22Rv1 (cell line): Measurements from ENCODE around the gene QSOX1.
A peak's percentile ranks its signal among the peaks of the same experiment; 100 is the strongest.

Experiments used
- H3K27ac ChIP-seq: fragments of 450-650 bp; 2 replicates; pipeline ENCODE4 v1.5.1; 2017
- ZFX ChIP-seq: fragments of 450-650 bp; IDR thresholded peaks from 2 replicates; pipeline ENCODE4 v1.6.1; 2017; ENCODE audit warnings: antibody characterized with exemption, borderline replicate concordance
- TF ChIP-seq, protein P1 (sequence below): fragments of 450-650 bp; IDR thresholded peaks from 2 replicates; pipeline ENCODE4 v1.5.1; 2017; ENCODE audit warnings: mild to moderate bottlenecking

Gene QSOX1

DNA sequence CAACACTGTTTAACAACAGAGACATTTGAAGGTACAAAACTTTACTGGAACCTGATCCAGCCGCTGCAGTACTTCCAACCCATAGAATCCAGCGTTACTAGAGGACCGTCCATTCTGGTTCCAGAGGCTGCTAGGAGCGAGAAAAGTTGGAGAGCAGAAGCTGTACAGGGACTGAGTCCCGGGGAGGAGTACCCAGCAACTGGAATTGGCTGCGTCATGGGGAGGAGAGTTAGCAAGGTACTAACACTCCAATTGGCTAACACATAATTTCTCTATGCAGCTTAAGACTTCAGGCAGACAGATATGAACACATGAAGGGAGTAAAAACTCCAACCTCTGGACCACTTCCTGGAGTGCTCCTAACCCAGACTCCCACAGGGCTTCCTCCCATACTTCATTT lies 2.1 kb upstream of the QSOX1 start:
- TF ChIP-seq, protein P1, sequence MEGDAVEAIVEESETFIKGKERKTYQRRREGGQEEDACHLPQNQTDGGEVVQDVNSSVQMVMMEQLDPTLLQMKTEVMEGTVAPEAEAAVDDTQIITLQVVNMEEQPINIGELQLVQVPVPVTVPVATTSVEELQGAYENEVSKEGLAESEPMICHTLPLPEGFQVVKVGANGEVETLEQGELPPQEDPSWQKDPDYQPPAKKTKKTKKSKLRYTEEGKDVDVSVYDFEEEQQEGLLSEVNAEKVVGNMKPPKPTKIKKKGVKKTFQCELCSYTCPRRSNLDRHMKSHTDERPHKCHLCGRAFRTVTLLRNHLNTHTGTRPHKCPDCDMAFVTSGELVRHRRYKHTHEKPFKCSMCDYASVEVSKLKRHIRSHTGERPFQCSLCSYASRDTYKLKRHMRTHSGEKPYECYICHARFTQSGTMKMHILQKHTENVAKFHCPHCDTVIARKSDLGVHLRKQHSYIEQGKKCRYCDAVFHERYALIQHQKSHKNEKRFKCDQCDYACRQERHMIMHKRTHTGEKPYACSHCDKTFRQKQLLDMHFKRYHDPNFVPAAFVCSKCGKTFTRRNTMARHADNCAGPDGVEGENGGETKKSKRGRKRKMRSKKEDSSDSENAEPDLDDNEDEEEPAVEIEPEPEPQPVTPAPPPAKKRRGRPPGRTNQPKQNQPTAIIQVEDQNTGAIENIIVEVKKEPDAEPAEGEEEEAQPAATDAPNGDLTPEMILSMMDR, result no peak
- TF ChIP-seq ZFX, result no peak
- H3K27ac ChIP-seq, result no peak overlapping the region

DNA sequence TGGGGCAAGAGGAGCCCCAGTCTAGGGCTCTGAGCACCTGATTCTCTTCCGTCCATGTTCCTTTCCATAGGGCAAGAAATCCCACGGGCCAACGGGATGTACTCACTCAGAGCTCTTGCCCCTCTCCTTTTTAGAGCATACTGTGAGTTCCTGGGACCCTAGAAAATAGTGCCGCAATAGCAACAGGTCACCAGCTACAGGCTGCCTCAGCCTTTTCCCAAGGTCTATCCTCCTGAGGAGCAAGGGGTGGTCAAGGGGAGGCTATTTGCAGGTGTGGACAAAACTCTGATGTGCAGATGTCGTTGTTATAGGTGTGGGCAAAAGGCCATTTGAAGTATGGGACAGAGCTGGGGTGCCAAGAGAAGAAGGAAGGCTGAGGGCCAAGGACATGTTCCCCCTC lies 1.6 kb upstream of the QSOX1 start:
- no peak overlapping the region for H3K27ac ChIP-seq
- TF ChIP-seq ZFX, result no peak
- TF ChIP-seq, protein P1, result no peak

DNA sequence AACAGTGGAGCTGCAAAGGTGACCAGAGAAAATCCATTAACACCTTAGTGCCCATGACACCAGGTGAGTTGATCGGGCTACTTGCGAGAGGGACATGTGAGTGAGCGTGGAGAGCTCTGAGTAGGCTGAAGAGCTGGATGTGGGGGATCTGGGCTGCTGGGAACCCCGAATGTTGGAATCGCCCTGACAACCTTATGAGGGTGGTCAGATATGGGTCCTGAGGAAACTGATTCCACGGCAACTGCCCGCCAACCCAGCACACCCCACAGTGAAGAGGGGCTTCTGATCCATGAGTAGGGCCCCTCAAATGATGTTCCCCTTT lies 705 bp upstream of the QSOX1 start:
- TF ChIP-seq, protein P1, result no peak
- TF ChIP-seq ZFX, result no peak
- H3K27ac ChIP-seq, result peak overlapping the region; percentile 61

DNA sequence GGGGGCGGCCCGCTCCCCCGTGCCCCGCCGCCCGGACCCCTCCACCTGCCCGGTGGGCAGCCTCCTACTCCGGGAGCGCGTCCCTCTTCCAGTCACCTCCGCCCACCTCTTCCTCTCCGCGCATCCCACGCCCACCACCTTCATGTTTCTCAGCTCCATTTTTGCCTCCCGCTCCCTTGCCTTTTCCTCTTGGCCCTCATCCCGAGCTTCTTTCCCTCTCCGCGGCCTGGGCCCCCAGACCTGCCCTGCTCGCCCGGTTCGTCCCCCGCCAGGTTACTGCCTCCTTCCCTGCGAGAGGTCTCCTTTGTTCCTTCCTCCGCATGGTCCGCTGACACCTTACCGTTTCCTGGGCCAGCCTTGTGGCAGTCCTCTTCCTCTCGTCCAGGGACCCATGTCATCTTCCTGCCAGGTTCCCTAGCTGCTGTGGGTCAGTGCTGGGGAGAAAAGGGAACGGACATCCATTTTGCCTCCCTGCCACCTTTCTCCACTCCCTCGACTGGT lies 563 bp downstream of the QSOX1 start:
- no peak for TF ChIP-seq ZFX
- TF ChIP-seq, protein P1, result no peak
- peak overlapping the region; percentile 61 for H3K27ac ChIP-seq

DNA sequence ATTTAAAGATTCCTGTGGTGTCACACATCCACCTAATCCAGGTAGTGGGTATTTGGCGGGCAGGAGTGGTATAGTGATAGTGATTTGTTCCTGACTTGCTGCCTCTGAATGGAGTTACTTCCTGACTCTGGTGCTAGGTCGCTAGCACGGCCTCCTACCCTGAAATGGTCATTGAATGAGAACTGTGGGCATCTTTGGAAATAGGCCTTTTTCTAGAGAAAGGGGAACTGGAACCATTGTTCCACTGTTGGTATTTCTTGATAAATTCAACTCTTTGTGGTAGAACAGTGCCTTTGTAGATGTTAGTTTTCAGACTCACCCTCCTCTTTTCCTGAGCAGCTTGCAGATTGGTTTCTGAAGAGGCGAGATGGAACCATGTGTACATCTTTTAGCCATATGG lies 1.5 kb downstream of the QSOX1 start:
- TF ChIP-seq, protein P1, result no peak
- TF ChIP-seq ZFX, result no peak
- H3K27ac ChIP-seq, result peak overlapping the region; percentile 87

DNA sequence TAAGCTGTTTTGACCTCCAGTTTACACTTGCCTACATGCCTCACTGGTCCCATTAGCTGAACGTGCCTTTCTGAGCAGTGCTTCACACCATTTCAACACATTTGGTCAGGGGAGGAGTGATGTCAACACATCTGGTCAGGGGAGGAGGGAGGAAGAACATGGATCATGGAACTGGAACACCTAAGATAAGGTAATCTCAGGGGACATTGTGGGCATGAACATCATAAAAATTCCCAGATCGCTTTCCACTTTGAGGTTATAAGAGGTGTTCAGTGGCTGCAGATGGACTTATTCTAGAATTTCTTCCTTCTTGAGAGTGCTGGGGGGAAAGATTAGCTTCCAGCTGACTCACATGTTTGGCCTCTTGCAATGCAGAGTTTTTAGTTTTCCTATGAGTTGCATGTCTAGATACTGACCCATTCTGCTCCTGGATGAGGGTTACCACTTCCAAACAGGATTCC lies 2.0 kb downstream of the QSOX1 start:
- peak overlapping the region; percentile 87 for H3K27ac ChIP-seq
- no peak for TF ChIP-seq ZFX
- TF ChIP-seq, protein P1, result no peak

DNA sequence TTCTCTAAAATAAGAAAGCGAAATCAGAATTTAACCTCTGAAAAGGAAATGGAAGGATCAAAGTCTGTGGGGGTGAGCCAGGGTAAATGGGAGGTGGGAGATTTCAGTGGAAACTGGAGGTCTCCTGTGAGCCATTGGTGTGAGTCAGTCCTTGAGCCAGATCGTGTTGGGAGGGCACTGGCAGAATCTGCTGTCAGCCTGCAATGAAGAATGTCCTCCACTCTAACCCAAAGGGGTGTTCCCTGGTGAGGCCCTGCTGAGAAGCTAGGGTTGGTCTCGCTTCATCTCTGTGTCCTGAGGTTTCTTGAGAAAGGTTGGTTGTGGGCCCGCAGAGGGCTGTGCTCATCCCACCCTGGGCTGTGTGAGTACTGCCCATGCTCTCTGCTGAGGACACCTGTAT lies 2.4 kb downstream of the QSOX1 start:
- TF ChIP-seq, protein P1, result no peak
- TF ChIP-seq ZFX, result no peak
- peak overlapping the region; percentile 87 for H3K27ac ChIP-seq
